ENCODE results near the gene STIP1.
"Not testable (repeated sequence)": the region's sequence is repeated elsewhere in the genome, so short reads cannot be mapped to it uniquely, and the experiment has no call there.

The STIP1 gene

GRCh38 chr11:64238076-64238475 is 52.1 kb downstream of the STIP1 start:
- no peak overlapping the region for H3K4me3 Mint-ChIP-seq
- H3K9me3 Mint-ChIP-seq, result no peaks in the 10 kb centered on the region
- no peak for DNase-seq (ENCODE audit: low spot score)
- H3K27ac Mint-ChIP-seq, result peak overlapping the region; percentile 8
- H3K27me3 Mint-ChIP-seq (ENCODE audit: low read depth), result no peaks in the 10 kb centered on the region
- peaks cover 27% of the 10 kb centered on the region for H3K36me3 Mint-ChIP-seq (ENCODE audit: low read depth)
- H3K4me1 Mint-ChIP-seq (ENCODE audit: low read depth), result peaks cover 31% of the 10 kb centered on the region

GRCh38 chr11:64238999-64239398 is 53.0 kb downstream of the STIP1 start:
- DNase-seq (ENCODE audit: low spot score), result no peak
- Mint-ChIP-seq H3K27me3 (ENCODE audit: low read depth) (no peaks in the 10 kb centered on the region), H3K4me1 (ENCODE audit: low read depth) (peaks cover 33% of the 10 kb centered on the region), H3K36me3 (ENCODE audit: low read depth) (peaks cover 36% of the 10 kb centered on the region), H3K9me3 (no peaks in the 10 kb centered on the region), H3K27ac (peak overlapping the region; percentile 20), H3K4me3 (peak overlapping the region; percentile 43)

- no peak for DNase-seq (ENCODE audit: low spot score)
- peak overlapping the region; percentile 95 for H3K27ac Mint-ChIP-seq
- H3K4me3 Mint-ChIP-seq, result peak overlapping the region; percentile 91
- no peaks in the 10 kb centered on the region for H3K27me3 Mint-ChIP-seq (ENCODE audit: low read depth)
- H3K4me1 Mint-ChIP-seq (ENCODE audit: low read depth), result peaks cover 33% of the 10 kb centered on the region
- no peaks in the 10 kb centered on the region for H3K9me3 Mint-ChIP-seq
- H3K36me3 Mint-ChIP-seq (ENCODE audit: low read depth), result peaks cover 38% of the 10 kb centered on the region
Measured at GRCh38 chr11:64239662-64240434, 53.9 kb downstream of the STIP1 start.

GRCh38 chr11:64240435-64241240 is 54.7 kb downstream of the STIP1 start, which contains the start of gene FKBP2:
FKBP2 (plus strand) TSS chr11:64241095; CDS start chr11:64242388, 1,293 bp downstream.
- Mint-ChIP-seq H3K9me3 (no peaks in the 10 kb centered on the region), H3K27ac (peak within 1 kb of the TSS; percentile 95), H3K27me3 (ENCODE audit: low read depth) (no peaks in the 10 kb centered on the region), H3K4me3 (peak within 1 kb of the TSS; percentile 91), H3K36me3 (ENCODE audit: low read depth) (peaks cover 36% of the 10 kb centered on the region), H3K4me1 (ENCODE audit: low read depth) (peaks cover 26% of the 10 kb centered on the region)
- peak; percentile 99 for DNase-seq (ENCODE audit: low spot score)

GRCh38 chr11:64241241-64241490 is 55.2 kb downstream of the STIP1 start:
- H3K36me3 Mint-ChIP-seq (ENCODE audit: low read depth), result peaks cover 36% of the 10 kb centered on the region
- H3K4me1 Mint-ChIP-seq (ENCODE audit: low read depth), result peaks cover 24% of the 10 kb centered on the region
- H3K9me3 Mint-ChIP-seq, result no peaks in the 10 kb centered on the region

GRCh38 chr11:64241491-64242374 is 55.8 kb downstream of the STIP1 start:
- peaks cover 36% of the 10 kb centered on the region for H3K36me3 Mint-ChIP-seq (ENCODE audit: low read depth)
- no peak for DNase-seq (ENCODE audit: low spot score)

More at GRCh38 chr11:64241241-64241490, 55.2 kb downstream of the STIP1 start:
- peak; percentile 99 for DNase-seq (ENCODE audit: low spot score)
- peak overlapping the region; percentile 95 for H3K27ac Mint-ChIP-seq
- peak overlapping the region; percentile 91 for H3K4me3 Mint-ChIP-seq
- no peaks in the 10 kb centered on the region for H3K27me3 Mint-ChIP-seq (ENCODE audit: low read depth)

GRCh38 chr11:64243236-64243854 is 57.4 kb downstream of the STIP1 start:
- H3K4me3 Mint-ChIP-seq, result peak overlapping the region; percentile 54
- H3K4me1 Mint-ChIP-seq (ENCODE audit: low read depth), result peaks cover 26% of the 10 kb centered on the region
- H3K27ac Mint-ChIP-seq, result peak overlapping the region; percentile 31
- peaks cover 26% of the 10 kb centered on the region for H3K36me3 Mint-ChIP-seq (ENCODE audit: low read depth)
- H3K9me3 Mint-ChIP-seq, result no peaks in the 10 kb centered on the region
- no peaks in the 10 kb centered on the region for H3K27me3 Mint-ChIP-seq (ENCODE audit: low read depth)
- DNase-seq (ENCODE audit: low spot score), result no peak

More at GRCh38 chr11:64241491-64242374, 55.8 kb downstream of the STIP1 start:
- H3K4me3 Mint-ChIP-seq, result peak overlapping the region; percentile 91
- peaks cover 24% of the 10 kb centered on the region for H3K4me1 Mint-ChIP-seq (ENCODE audit: low read depth)
- H3K9me3 Mint-ChIP-seq, result no peaks in the 10 kb centered on the region
- H3K27ac Mint-ChIP-seq, result peak overlapping the region; percentile 95
- no peaks in the 10 kb centered on the region for H3K27me3 Mint-ChIP-seq (ENCODE audit: low read depth)

GRCh38 chr11:64244107-64244506 is 58.1 kb downstream of the STIP1 start:
- peak overlapping the region; percentile 54 for H3K4me3 Mint-ChIP-seq
- peaks cover 23% of the 10 kb centered on the region for H3K36me3 Mint-ChIP-seq (ENCODE audit: low read depth)
- DNase-seq (ENCODE audit: low spot score), result no peak
- H3K9me3 Mint-ChIP-seq, result no peaks in the 10 kb centered on the region
- no peaks in the 10 kb centered on the region for H3K27me3 Mint-ChIP-seq (ENCODE audit: low read depth)
- H3K27ac Mint-ChIP-seq, result peak overlapping the region; percentile 31
- H3K4me1 Mint-ChIP-seq (ENCODE audit: low read depth), result peaks cover 26% of the 10 kb centered on the region

GRCh38 chr11:64244966-64245365 is 59.0 kb downstream of the STIP1 start:
- peak overlapping the region; percentile 36 for H3K27ac Mint-ChIP-seq

GRCh38 chr11:64245401-64245796 is 59.4 kb downstream of the STIP1 start:
- Mint-ChIP-seq H3K9me3 (no peaks in the 10 kb centered on the region), H3K27me3 (ENCODE audit: low read depth) (no peaks in the 10 kb centered on the region), H3K4me1 (ENCODE audit: low read depth) (peaks cover 25% of the 10 kb centered on the region), H3K36me3 (ENCODE audit: low read depth) (peaks cover 16% of the 10 kb centered on the region), H3K4me3 (peak overlapping the region; percentile 91), H3K27ac (peak overlapping the region; percentile 78)
- no peak for DNase-seq (ENCODE audit: low spot score)

More at GRCh38 chr11:64244966-64245365, 59.0 kb downstream of the STIP1 start:
- DNase-seq (ENCODE audit: low spot score), result no peak
- peaks cover 28% of the 10 kb centered on the region for H3K4me1 Mint-ChIP-seq (ENCODE audit: low read depth)
- no peaks in the 10 kb centered on the region for H3K27me3 Mint-ChIP-seq (ENCODE audit: low read depth)
- H3K36me3 Mint-ChIP-seq (ENCODE audit: low read depth), result peaks cover 20% of the 10 kb centered on the region
- H3K9me3 Mint-ChIP-seq, result no peaks in the 10 kb centered on the region
- H3K4me3 Mint-ChIP-seq, result peak overlapping the region; percentile 91

GRCh38 chr11:64245797-64246620 is 60.0 kb downstream of the STIP1 start:
- H3K4me3 Mint-ChIP-seq, result peak overlapping the region; percentile 91
- no peaks in the 10 kb centered on the region for H3K27me3 Mint-ChIP-seq (ENCODE audit: low read depth)
- peak; percentile 75 for DNase-seq (ENCODE audit: low spot score)
- H3K4me1 Mint-ChIP-seq (ENCODE audit: low read depth), result peaks cover 24% of the 10 kb centered on the region
- H3K27ac Mint-ChIP-seq, result peak overlapping the region; percentile 78
- no peaks in the 10 kb centered on the region for H3K9me3 Mint-ChIP-seq
- peaks cover 15% of the 10 kb centered on the region for H3K36me3 Mint-ChIP-seq (ENCODE audit: low read depth)

GRCh38 chr11:64246621-64246870 is 60.6 kb downstream of the STIP1 start:
- H3K9me3 Mint-ChIP-seq; DNase-seq (ENCODE audit: low spot score); H3K27me3 Mint-ChIP-seq (ENCODE audit: low read depth): not testable (repeated sequence)
- Mint-ChIP-seq H3K4me1 (ENCODE audit: low read depth) (peaks cover 24% of the 10 kb centered on the region), H3K4me3 (peak overlapping the region; percentile 86), H3K36me3 (ENCODE audit: low read depth) (peaks cover 14% of the 10 kb centered on the region), H3K27ac (peak overlapping the region; percentile 80)

All from T-helper 2 cell treated with Interferon-gamma antibody and Interleukin-4, amounts not matched to agents 5 μg/mL and 100 μg/mL, for 36 hours (primary cell).